NCI-H446 (cell line): ENCODE measurements around the gene IL33.
A peak's percentile ranks its signal among the peaks of the same experiment; 100 is the strongest.

Experiments
- DNase-seq, 2 experiments: peaks; one replicate each; lab custom pipeline; 2025; lab: John Stamatoyannopoulos, UW

IL33 gene

DNA sequence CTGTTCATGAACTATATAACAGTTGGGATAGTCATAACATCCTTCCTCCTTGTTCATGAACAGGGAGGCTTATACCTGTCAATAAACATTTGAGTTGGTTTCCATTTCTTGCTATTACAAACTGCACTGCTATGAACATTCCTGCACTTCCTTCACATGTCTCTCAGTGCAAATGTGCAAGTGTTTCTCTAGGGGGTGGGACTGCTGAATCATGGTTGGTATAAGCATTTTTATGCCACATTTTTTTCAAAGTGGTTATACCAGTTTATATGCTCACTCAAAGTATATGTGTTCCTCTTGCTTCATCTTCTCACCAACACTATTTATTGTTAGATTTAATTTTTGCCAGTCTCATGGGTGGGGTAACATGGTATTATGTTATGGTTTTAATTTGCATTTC, 86.8 kb downstream of the IL33 start:
- DNase-seq = no peak

DNA sequence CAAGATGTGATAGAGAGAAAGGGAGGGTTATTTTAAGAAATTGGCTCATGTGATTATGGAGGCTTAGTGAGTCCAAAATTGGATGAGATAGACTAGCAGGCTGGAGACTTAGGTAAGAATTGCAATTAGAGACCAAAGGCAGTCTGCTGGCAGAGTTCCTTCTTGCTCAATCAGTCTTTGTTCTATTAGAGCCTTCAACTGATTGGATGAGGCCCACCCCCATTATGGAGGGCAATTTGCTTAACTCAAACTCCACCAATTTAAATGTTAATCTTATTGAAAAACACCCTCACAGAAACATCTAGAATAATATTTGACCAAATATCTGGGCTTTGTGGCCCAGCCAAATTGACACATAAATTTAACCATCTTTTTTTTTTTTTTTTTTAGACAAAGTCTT, 88.6 kb downstream of the IL33 start:
- no peak for DNase-seq

DNA sequence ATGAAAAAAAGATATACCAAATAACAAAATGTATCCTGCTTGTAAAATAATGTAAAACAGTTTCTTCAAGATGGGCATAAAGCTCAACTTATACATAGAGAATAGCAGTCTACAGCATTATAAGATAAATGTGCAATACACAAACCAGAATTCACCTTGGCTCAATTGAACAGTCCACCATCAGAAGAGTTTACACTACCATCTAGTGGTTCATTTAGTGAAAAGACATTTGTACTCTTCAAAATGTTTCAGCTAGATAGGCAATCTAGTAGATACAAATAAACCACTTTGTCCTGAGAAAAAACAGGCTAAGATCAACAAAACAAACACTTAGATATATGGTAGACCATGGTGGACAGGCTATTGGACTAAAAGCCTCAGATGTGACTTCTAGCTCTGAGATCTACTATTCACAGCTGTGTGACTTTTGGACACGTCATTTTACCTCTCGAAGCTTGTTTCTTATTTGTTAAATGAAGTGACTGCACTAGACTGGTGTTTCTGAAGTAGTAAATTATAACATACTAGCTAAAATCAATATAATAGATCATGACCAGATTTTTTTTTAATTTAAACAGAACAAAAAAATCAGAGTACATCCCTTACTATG, 90.5 kb downstream of the IL33 start:
- DNase-seq = peak; percentile 29 to 59
